Endothelial cell of umbilical vein (primary cell): ENCODE measurements around the gene TECTA. TPM values are rescaled to one million over a fixed set of nuclear protein-coding genes. Genes with fewer than 3 reads are reported as not detected.

Source experiments
- BruUV-seq: library from RNA; stranded (reverse); fragments of 400-500 nt; replicated peaks from 2 replicates; lab custom pipeline; 2021; lab: Mats Ljungman, UMichigan
- CTCF ChIA-PET: fragments of 300-600, 350-600 bp; sonication (Branson Sonifier 250); formaldehyde crosslinking; loops from one replicate; lab custom pipeline; 2021; ENCODE audit warnings: antibody characterized with exemption, inconsistent platforms; lab: Charles Lee
- POLR2A ChIA-PET: fragments of 300-600, 350-600 bp; sonication (Branson Sonifier 250); formaldehyde crosslinking; loops from one replicate; lab custom pipeline; 2021; ENCODE audit warnings: antibody characterized with exemption, inconsistent platforms; lab: Charles Lee
- DNase-seq: peaks from one replicate; pipeline ENCODE4 v3.0.0-alpha.2; 2011; ENCODE audit warnings: low read depth, low spot score
- FAIRE-seq: peaks from 2 replicates; lab custom pipeline; 2011; peaks lifted over from hg19 to GRCh38; lab: Jason Lieb, UNC
- H2AFZ ChIP-seq: 2 replicates; pipeline ENCODE4 v1.6.0; 2012; ENCODE audit warnings: low read depth, low read length, control low read depth, inconsistent platforms
- H3K27ac ChIP-seq: 2 replicates; pipeline ENCODE4 v1.5.1; 2011; ENCODE audit warnings: low read depth, mild to moderate bottlenecking, control low read depth, low read length, moderate library complexity; ENCODE audit not compliant: insufficient read depth
- H3K27me3 ChIP-seq, 2 experiments: 2 replicates each; pipeline versions ENCODE4 v1.6.0 to v1.6.1; 2011; ENCODE audit warnings: low read length in 2 of 2, mixed read lengths in 1 of 2; ENCODE audit not compliant: control insufficient read depth in 2 of 2, insufficient read depth in 2 of 2
- H3K36me3 ChIP-seq, 2 experiments: 2 replicates in 1 of 2; 3 replicates in 1 of 2; pipeline ENCODE4 v1.5.1; 2011; ENCODE audit warnings: low read length in 2 of 2, mild to moderate bottlenecking in 1 of 2, moderate library complexity in 1 of 2; ENCODE audit not compliant: control insufficient read depth in 2 of 2, insufficient read depth in 2 of 2; ENCODE audit errors: extremely low read depth in 1 of 2
- H3K4me1 ChIP-seq: 3 replicates; pipeline ENCODE4 v1.5.1; 2011; ENCODE audit warnings: mild to moderate bottlenecking, low read length; ENCODE audit not compliant: control insufficient read depth, insufficient read depth; ENCODE audit errors: extremely low read depth
- H3K4me2 ChIP-seq: 2 replicates; pipeline ENCODE4 v1.6.1; 2011; ENCODE audit warnings: low read length, control low read depth, mixed read lengths; ENCODE audit not compliant: insufficient read depth
- H3K4me3 ChIP-seq, 3 experiments: fragments of 200-600 bp in 1 of 3; sonication (generic), shearing (Covaris generic) in 1 of 3; replicated peaks in 1 of 3; 2 replicates each; pipeline ENCODE4 v1.5.1; 2011 to 2016; ENCODE audit warnings: control low read depth in 3 of 3, low read length in 3 of 3, mild to moderate bottlenecking in 2 of 3, inconsistent platforms in 1 of 3, low read depth in 1 of 3, moderate library complexity in 1 of 3; ENCODE audit not compliant: insufficient read depth in 1 of 3
- H3K79me2 ChIP-seq: 2 replicates; pipeline ENCODE4 v1.6.0; 2012; ENCODE audit warnings: low read length, inconsistent platforms; ENCODE audit not compliant: control insufficient read depth, insufficient read depth
- H3K9ac ChIP-seq: replicated peaks from 2 replicates; pipeline ENCODE3; 2011; ENCODE audit warnings: low read length, control low read depth; ENCODE audit not compliant: insufficient read depth; ENCODE audit errors: extremely low read depth
- H3K9me1 ChIP-seq: replicated peaks from 3 replicates; pipeline ENCODE4 v1.6.0; 2011; ENCODE audit warnings: mild to moderate bottlenecking, low read length; ENCODE audit not compliant: control insufficient read depth, insufficient read depth; ENCODE audit errors: extremely low read depth
- H3K9me3 ChIP-seq: replicated peaks from 2 replicates; pipeline ENCODE4 v1.5.1; 2012; ENCODE audit warnings: low read length, inconsistent platforms; ENCODE audit not compliant: control insufficient read depth, insufficient read depth
- H4K20me1 ChIP-seq: replicated peaks from 2 replicates; pipeline ENCODE3; 2011; ENCODE audit warnings: mild to moderate bottlenecking, low read length; ENCODE audit not compliant: control insufficient read depth, insufficient read depth; ENCODE audit errors: extremely low read depth
- CTCF ChIP-seq, 2 donors: IDR thresholded peaks; 1 replicate in 1 of 2; 2 replicates in 1 of 2; pipeline ENCODE4 v1.5.1; 2011; ENCODE audit warnings: low read length in 2 of 2, mild to moderate bottlenecking in 2 of 2, moderate library complexity in 2 of 2, control low read depth in 1 of 2, inconsistent platforms in 1 of 2, low read depth in 1 of 2; ENCODE audit not compliant: insufficient read depth in 1 of 2; ENCODE audit errors: extremely low read depth in 1 of 2
- FOS ChIP-seq: IDR thresholded peaks from 2 replicates; pipeline ENCODE4 v1.6.1; 2011; ENCODE audit warnings: mild to moderate bottlenecking, low read length, moderate library complexity, borderline replicate concordance; ENCODE audit not compliant: insufficient read depth
- GATA2 ChIP-seq: IDR thresholded peaks from 2 replicates; pipeline ENCODE4 v1.7.0; 2011; ENCODE audit warnings: low read depth, mild to moderate bottlenecking, moderate library complexity, mixed read lengths, low read length; ENCODE audit not compliant: insufficient read length, insufficient read depth
- JUN ChIP-seq: IDR thresholded peaks from 2 replicates; pipeline ENCODE4 v1.6.1; 2011; ENCODE audit warnings: borderline replicate concordance, low read depth; ENCODE audit not compliant: insufficient read length, insufficient read depth
- MYC ChIP-seq: IDR thresholded peaks from one replicate; pipeline ENCODE4 v1.6.1; 2011; ENCODE audit warnings: mild to moderate bottlenecking, low read depth, low read length
- POLR2AphosphoS5 ChIP-seq: IDR thresholded peaks from 2 replicates; pipeline ENCODE4 v1.6.1; 2012; ENCODE audit warnings: low read depth, mild to moderate bottlenecking, control low read depth, low read length, moderate library complexity; ENCODE audit not compliant: insufficient read depth
- dilution Hi-C: fragments of 300-500 bp; cut with MboI; formaldehyde crosslinking; loops from one replicate; pipeline ENCODE4 v1.15.0; 2019; ENCODE audit warnings: low sequenced_read_pairs; ENCODE audit not compliant: extremely low pct_ligation_motif_present
- intact Hi-C: fragments of 100-400 bp; cut with micrococcal nuclease; formaldehyde crosslinking; loops from one replicate; pipeline ENCODE4 v1.10.0; 2022
- polyA plus RNA-seq, 4 experiments: library from polyadenylated mRNA; depleted of rRNA in 3 of 4; stranded (reverse) in 3 of 4; unstranded in 1 of 4; fragments of >200 nt; gene quantifications; 2 replicates each; pipeline versions ENCODE4 v1.2.1 to v1.2.3, GENCODE V29; 2011 to 2012; ENCODE audit warnings: missing spikeins in 1 of 4
- total RNA-seq: library from RNA; stranded (reverse); gene quantifications from 2 replicates; pipeline ENCODE4 v1.2.3, GENCODE V29; 2021

TECTA gene
- total and polyA plus RNA-seq, 2 donors (not counting 3 experiments of a cell fraction or from before 2014, with no cell fraction given): 0.44 to 0.69 TPM

GRCh38 chr11:121071846-121072450 lies 29.1 kb upstream of the TECTA start:
- H3K79me2 ChIP-seq: no peaks in the 10 kb centered on the region
- no peak overlapping the region for H3K9ac ChIP-seq
- H3K9me1 ChIP-seq: no peaks in the 10 kb centered on the region
- no peak overlapping the region for H3K4me2 ChIP-seq
- no peak overlapping the region for H2AFZ ChIP-seq
- DNase-seq: no peak
- H3K4me3 ChIP-seq: no peak overlapping the region
- intact Hi-C loops: no loop called here
- no TSS peak for BruUV-seq
- ChIA-PET CTCF (no interaction called here), POLR2A (no interaction called here)
- no peaks in the 10 kb centered on the region for H3K36me3 ChIP-seq
- H3K27me3 ChIP-seq: no peaks in the 10 kb centered on the region
- no peak overlapping the region for H3K27ac ChIP-seq
- H3K4me1 ChIP-seq: peaks cover 6% of the 10 kb centered on the region
- no peak for FAIRE-seq
- H3K9me3 ChIP-seq: no peaks in the 10 kb centered on the region
- TF ChIP-seq POLR2AphosphoS5 (no peak), MYC (no peak), GATA2 (no peak), CTCF (IDR thresholded peaks at IDR 0.05; ENCODE audit: extremely low read depth in 1 of 2, insufficient read depth in 1 of 2, low read depth in 1 of 2, low read length in 2 of 2) (no peak), JUN (no peak), FOS (no peak)
- H4K20me1 ChIP-seq: no peaks in the 10 kb centered on the region
- dilution Hi-C loops: no loop called here
